Measurements from ENCODE around the gene TMEM59L. TPM values are rescaled to one million over a fixed set of nuclear protein-coding genes. Genes with fewer than 3 reads are reported as not detected.

Gene TMEM59L
- total and polyA plus RNA-seq, 12 donors: 0.89 to 14.5 (median 5.4) TPM

GRCh38 chr19:18669524-18669817 lies 56.8 kb downstream of the TMEM59L start:
- no peaks in the 10 kb centered on the region for H3K27me3 ChIP-seq
- no peaks in the 10 kb centered on the region for H3K9me3 ChIP-seq (replicated peaks in 1 of 3)
- H3K36me3 ChIP-seq (replicated peaks in 1 of 2): peaks cover 0 to 28% of the 10 kb centered on the region in 2 donors
- intact Hi-C loops (cut with DNase I): no loop called here
- TF ChIP-seq POLR2A (IDR thresholded peaks at IDR 0.05) (no peak), CTCF (IDR thresholded peaks at IDR 0.05) (no peak)
- H3K4me1 ChIP-seq (replicated peaks in 1 of 2): no peaks in the 10 kb centered on the region
- 86 to 91% (median 89%) methylated on average over 9 to 12 of the region's 12 CpGs for WGBS, 4 donors
- no peak overlapping the region for H3K4me3 ChIP-seq
- no peak for DNase-seq
- H3K27ac ChIP-seq: peak overlapping the region in 1 of 5 donors; percentile 6

- DNase-seq: no peak
- Histone ChIP-seq H3K27me3 (no peaks in the 10 kb centered on the region), H3K36me3 (replicated peaks in 1 of 2) (peaks cover 0 to 28% of the 10 kb centered on the region in 2 donors), H3K4me1 (replicated peaks in 1 of 2) (no peaks in the 10 kb centered on the region), H3K27ac (peak overlapping the region in 2 of 5 donors; percentile 6 to 47), H3K9me3 (replicated peaks in 1 of 3) (no peaks in the 10 kb centered on the region), H3K4me3 (no peak overlapping the region)
- TF ChIP-seq CTCF (IDR thresholded peaks at IDR 0.05): no peak
- no peak for TF ChIP-seq POLR2A (IDR thresholded peaks at IDR 0.05)
- 86 to 96% (median 91%) methylated on average over 9 to 11 of the region's 11 CpGs for WGBS, 4 donors
- intact Hi-C loops (cut with DNase I): loop anchor here in 1 of 2 donors (10.0 kb wide), 1 partner anchor 225 kb away; no protein-coding TSS in a partner anchor
Measured at GRCh38 chr19:18669883-18670282, 57.2 kb downstream of the TMEM59L start.

GRCh38 chr19:18670312-18670711 lies 57.6 kb downstream of the TMEM59L start:
- Histone ChIP-seq H3K36me3 (replicated peaks in 1 of 2) (peaks cover 0 to 28% of the 10 kb centered on the region in 2 donors), H3K4me3 (no peak overlapping the region), H3K4me1 (replicated peaks in 1 of 2) (no peaks in the 10 kb centered on the region), H3K9me3 (replicated peaks in 1 of 3) (no peaks in the 10 kb centered on the region), H3K27ac (peak overlapping the region in 1 of 5 donors; percentile 47), H3K27me3 (no peaks in the 10 kb centered on the region)
- TF ChIP-seq POLR2A (IDR thresholded peaks at IDR 0.05): no peak
- DNase-seq: no peak
- intact Hi-C loops (cut with DNase I): loop anchor here in 1 of 2 donors (10.0 kb wide), 1 partner anchor 226 kb away; no protein-coding TSS in a partner anchor
- WGBS, 4 donors: 65 to 83% (median 78%) methylated on average over 12 to 13 of the region's 13 CpGs

Small RNAs within 50 kb of the gene (small RNA-seq; reads per million reads assigned to genes)
- gene RN7SL155P: 0 reads per million in 2 donors

Other genes starting within 250 kb of the TMEM59L start
- gene GDF15, start 226.7 kb upstream of the TMEM59L start, total RNA-seq: 10 to 100 TPM in 4 of 9 donors, 1 to 10 TPM in 4, under 1 TPM in 1; 0.90 to 29.2 (median 6.2) TPM
- 1 to 10 TPM in 2 of 3 donors, under 1 TPM in 1; 0.33 to 5.3 (median 2.6) TPM for gene GDF15, start 226.7 kb upstream of the TMEM59L start, polyA plus RNA-seq
- gene LRRC25, start 215.2 kb upstream of the TMEM59L start, total RNA-seq: 10 to 100 TPM in 7 of 9 donors, 1 to 10 TPM in 2; 1.5 to 38.2 (median 21.6) TPM
- 10 to 100 TPM in 1 of 3 donors, 1 to 10 TPM in 2; 5.1 to 18.4 (median 8.5) TPM for gene LRRC25, start 215.2 kb upstream of the TMEM59L start, polyA plus RNA-seq
- gene SSBP4, start 193.5 kb upstream of the TMEM59L start, total RNA-seq: 100 to 1,000 TPM in 1 of 9 donors, 10 to 100 TPM in 8; 38.9 to 119 (median 69.9) TPM
- gene SSBP4, start 193.5 kb upstream of the TMEM59L start, polyA plus RNA-seq: 100 to 1,000 TPM in 2 of 3 donors, 1 to 10 TPM in 1; 9.1 to 160 (median 136) TPM
- 100 to 1,000 TPM in 3 of 9 donors, 10 to 100 TPM in 6; 32.3 to 211 (median 66.0) TPM for gene ISYNA1, start 174.7 kb upstream of the TMEM59L start, total RNA-seq
- gene ISYNA1, start 174.7 kb upstream of the TMEM59L start, polyA plus RNA-seq: 100 to 1,000 TPM in 2 of 3 donors, 1 to 10 TPM in 1; 3.2 to 313 (median 125) TPM
- gene ELL, start 90.8 kb upstream of the TMEM59L start, total RNA-seq: 10 to 100 TPM in 7 of 9 donors, 1 to 10 TPM in 2; 3.6 to 28.3 (median 14.2) TPM
- 10 to 100 TPM in 1 of 3 donors, 1 to 10 TPM in 2; 1.8 to 14.3 (median 9.1) TPM for gene ELL, start 90.8 kb upstream of the TMEM59L start, polyA plus RNA-seq
- 100 to 1,000 TPM; 128 to 463 (median 261) TPM for gene FKBP8, start 69.3 kb upstream of the TMEM59L start, total RNA-seq
- 100 to 1,000 TPM in 2 of 3 donors, 10 to 100 TPM in 1; 26.3 to 816 (median 417) TPM for gene FKBP8, start 69.3 kb upstream of the TMEM59L start, polyA plus RNA-seq
- 100 to 1,000 TPM in 3 of 9 donors, 10 to 100 TPM in 6; 57.7 to 165 (median 83.3) TPM for gene KXD1, start 55.0 kb upstream of the TMEM59L start, total RNA-seq
- gene KXD1, start 55.0 kb upstream of the TMEM59L start, polyA plus RNA-seq: 100 to 1,000 TPM in 1 of 3 donors, 10 to 100 TPM in 2; 74.2 to 120 (median 79.4) TPM
- 1,000 to 10,000 TPM in 6 of 9 donors, 100 to 1,000 TPM in 3; 781 to 1,331 (median 1,025) TPM for gene UBA52, start 41.0 kb upstream of the TMEM59L start, total RNA-seq
- 1,000 to 10,000 TPM in 2 of 3 donors, 100 to 1,000 TPM in 1; 950 to 1,900 (median 1,669) TPM for gene UBA52, start 41.0 kb upstream of the TMEM59L start, polyA plus RNA-seq
- gene REX1BD, start 24.1 kb upstream of the TMEM59L start, total RNA-seq: 100 to 1,000 TPM in 3 of 9 donors, 10 to 100 TPM in 6; 56.1 to 268 (median 89.4) TPM
- 100 to 1,000 TPM in 2 of 3 donors, 1 to 10 TPM in 1; 8.8 to 156 (median 148) TPM for gene REX1BD, start 24.1 kb upstream of the TMEM59L start, polyA plus RNA-seq
- gene CRLF1, start 6.1 kb upstream of the TMEM59L start, total RNA-seq: 100 to 1,000 TPM in 1 of 9 donors, 10 to 100 TPM in 5, 1 to 10 TPM in 2, under 1 TPM in 1; 0.44 to 111 (median 15.0) TPM
- 10 to 100 TPM in 2 of 3 donors, 1 to 10 TPM in 1; 5.7 to 80.0 (median 51.2) TPM for gene CRLF1, start 6.1 kb upstream of the TMEM59L start, polyA plus RNA-seq
- gene KLHL26, start 24.2 kb downstream of the TMEM59L start, total RNA-seq: 10 to 100 TPM in 3 of 9 donors, 1 to 10 TPM in 6; 1.4 to 15.2 (median 9.0) TPM
- gene KLHL26, start 24.2 kb downstream of the TMEM59L start, polyA plus RNA-seq: 1 to 10 TPM; 1.7 to 5.1 (median 3.7) TPM
- gene CRTC1, start 70.8 kb downstream of the TMEM59L start, total RNA-seq: 10 to 100 TPM in 6 of 9 donors, 1 to 10 TPM in 3; 3.1 to 22.5 (median 10.2) TPM
- 10 to 100 TPM in 2 of 3 donors, 1 to 10 TPM in 1; 4.6 to 38.1 (median 18.1) TPM for gene CRTC1, start 70.8 kb downstream of the TMEM59L start, polyA plus RNA-seq
- gene COMP, start 178.4 kb downstream of the TMEM59L start, total RNA-seq: under 1 TPM in 1 of 9 donors, not detected in 8; 0.11 TPM
- under 1 TPM in 2 of 3 donors, not detected in 1; 0.16 to 0.17 TPM for gene COMP, start 178.4 kb downstream of the TMEM59L start, polyA plus RNA-seq
- 100 to 1,000 TPM in 1 of 9 donors, 10 to 100 TPM in 8; 31.1 to 141 (median 78.7) TPM for gene UPF1, start 219.1 kb downstream of the TMEM59L start, total RNA-seq
- 10 to 100 TPM; 27.6 to 80.8 (median 55.1) TPM for gene UPF1, start 219.1 kb downstream of the TMEM59L start, polyA plus RNA-seq

All from adrenal gland (tissue), 12 donors.